Colonic mucosa (tissue), 4 donors: ENCODE data around the gene RTP4. TPM values are rescaled to one million over a fixed set of nuclear protein-coding genes. Genes with fewer than 3 reads are reported as not detected.

ENCODE experiments used
- DNase-seq: peaks from one replicate; pipeline ENCODE4 v3.0.0-alpha.2; 2020
- H3K27ac ChIP-seq: fragments of 200-600 bp; one replicate; pipeline ENCODE4 v1.8.0; 2021
- H3K27me3 ChIP-seq: fragments of 200-600 bp; one replicate; pipeline ENCODE4 v1.8.0; 2021
- H3K36me3 ChIP-seq: fragments of 200-600 bp; one replicate; pipeline ENCODE4 v1.8.0; 2021
- H3K4me1 ChIP-seq: fragments of 200-600 bp; one replicate; pipeline ENCODE4 v1.8.0; 2021; ENCODE audit warnings: mild to moderate bottlenecking
- H3K4me3 ChIP-seq: fragments of 200-600 bp; one replicate; pipeline ENCODE4 v1.8.0; 2021
- H3K9ac ChIP-seq, 2 donors: one replicate each; pipeline ENCODE4 v1.7.0; 2013; ENCODE audit warnings: control low read depth in 2 of 2, low read depth in 2 of 2, low read length in 2 of 2
- H3K9me3 ChIP-seq: fragments of 200-600 bp; one replicate; pipeline ENCODE4 v1.8.0; 2021
- intact Hi-C: fragments of 100-400 bp; cut with DNase I; formaldehyde crosslinking; loops from one replicate; pipeline ENCODE4 v1.14.1; 2022
- total RNA-seq, 2 donors: library from RNA; stranded (reverse); fragmentation: NEBNext Ultra II Directional in 1 of 2; extraction: Animal tissue kit (Norgen Biotek cat#: 25700) in 1 of 2; gene quantifications; one replicate each; pipeline ENCODE4 v1.2.1, GENCODE V29; 2021
- TF ChIP-seq, protein P1 (sequence below): fragments of 200-600 bp; IDR thresholded peaks from one replicate; pipeline ENCODE4 v1.8.0; 2022; ENCODE audit warnings: antibody characterized with exemption, mild to moderate bottlenecking
- donor health status: healthy.
- donor health status: DM: no; HTN: no; CAD: no.
- donor health status: DM: no; HTN: no; CAD: no.

The RTP4 gene
- total RNA-seq, 2 donors from 2014 or later, result 4.3 to 5.3 TPM

DNA sequence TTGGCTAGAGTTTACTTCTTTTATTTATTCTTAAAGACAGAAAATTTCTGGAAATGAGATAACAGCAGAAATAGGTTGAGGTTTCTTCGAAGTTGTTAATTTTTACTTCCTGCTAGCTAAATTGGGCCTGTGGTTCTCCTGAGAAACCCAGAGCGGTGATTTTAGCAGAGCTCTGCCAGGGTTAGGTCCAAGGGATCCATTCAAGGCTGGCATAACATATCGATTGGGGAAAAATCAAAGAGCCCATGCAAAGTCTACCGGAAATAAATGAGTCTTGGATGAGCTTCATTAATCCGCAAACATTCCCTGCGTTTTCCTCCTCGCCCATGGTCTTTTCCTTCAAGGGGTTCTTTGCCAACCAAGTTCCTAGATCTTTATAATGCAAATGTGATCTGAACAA is 45.9 kb upstream of the RTP4 start:
- Histone ChIP-seq H3K4me1 (no peaks in the 10 kb centered on the region), H3K36me3 (no peaks in the 10 kb centered on the region), H3K9ac (no peak overlapping the region), H3K9me3 (no peaks in the 10 kb centered on the region), H3K27me3 (no peaks in the 10 kb centered on the region), H3K4me3 (no peak overlapping the region), H3K27ac (no peak overlapping the region)
- no peak for DNase-seq
- TF ChIP-seq, protein P1, sequence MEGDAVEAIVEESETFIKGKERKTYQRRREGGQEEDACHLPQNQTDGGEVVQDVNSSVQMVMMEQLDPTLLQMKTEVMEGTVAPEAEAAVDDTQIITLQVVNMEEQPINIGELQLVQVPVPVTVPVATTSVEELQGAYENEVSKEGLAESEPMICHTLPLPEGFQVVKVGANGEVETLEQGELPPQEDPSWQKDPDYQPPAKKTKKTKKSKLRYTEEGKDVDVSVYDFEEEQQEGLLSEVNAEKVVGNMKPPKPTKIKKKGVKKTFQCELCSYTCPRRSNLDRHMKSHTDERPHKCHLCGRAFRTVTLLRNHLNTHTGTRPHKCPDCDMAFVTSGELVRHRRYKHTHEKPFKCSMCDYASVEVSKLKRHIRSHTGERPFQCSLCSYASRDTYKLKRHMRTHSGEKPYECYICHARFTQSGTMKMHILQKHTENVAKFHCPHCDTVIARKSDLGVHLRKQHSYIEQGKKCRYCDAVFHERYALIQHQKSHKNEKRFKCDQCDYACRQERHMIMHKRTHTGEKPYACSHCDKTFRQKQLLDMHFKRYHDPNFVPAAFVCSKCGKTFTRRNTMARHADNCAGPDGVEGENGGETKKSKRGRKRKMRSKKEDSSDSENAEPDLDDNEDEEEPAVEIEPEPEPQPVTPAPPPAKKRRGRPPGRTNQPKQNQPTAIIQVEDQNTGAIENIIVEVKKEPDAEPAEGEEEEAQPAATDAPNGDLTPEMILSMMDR, result no peak
- intact Hi-C loops, result loop anchor here (5.0 kb wide), 1 partner anchor 300 kb away; no protein-coding TSS in a partner anchor

DNA sequence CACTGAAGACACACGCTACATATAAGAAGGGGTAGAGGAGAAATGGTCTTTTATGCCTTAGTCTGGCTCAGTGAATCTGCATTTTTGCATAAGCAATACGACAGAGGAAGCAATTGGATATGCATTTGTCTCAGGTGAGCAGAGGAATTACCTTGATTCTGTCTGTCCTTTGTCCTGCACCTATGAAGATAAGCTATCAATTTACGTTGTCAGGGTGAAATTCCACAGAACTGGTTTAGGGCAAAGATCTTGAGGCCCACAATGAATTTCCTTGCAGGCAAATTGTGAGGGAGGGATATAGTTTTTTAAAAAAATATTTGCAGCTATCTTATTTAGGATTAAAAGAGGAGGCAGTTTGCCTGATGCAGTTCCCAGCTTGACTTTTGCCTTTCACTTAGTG is 45.1 kb upstream of the RTP4 start:
- intact Hi-C loops, result loop anchor here (5.0 kb wide), 1 partner anchor 299 kb away; no protein-coding TSS in a partner anchor
- H3K27ac ChIP-seq, result no peak overlapping the region
- no peak overlapping the region for H3K4me3 ChIP-seq
- H3K9me3 ChIP-seq, result no peaks in the 10 kb centered on the region
- H3K36me3 ChIP-seq, result no peaks in the 10 kb centered on the region
- no peaks in the 10 kb centered on the region for H3K27me3 ChIP-seq
- TF ChIP-seq, protein P1, result no peak
- DNase-seq, result no peak
- no peaks in the 10 kb centered on the region for H3K4me1 ChIP-seq
- H3K9ac ChIP-seq, result no peak overlapping the region

DNA sequence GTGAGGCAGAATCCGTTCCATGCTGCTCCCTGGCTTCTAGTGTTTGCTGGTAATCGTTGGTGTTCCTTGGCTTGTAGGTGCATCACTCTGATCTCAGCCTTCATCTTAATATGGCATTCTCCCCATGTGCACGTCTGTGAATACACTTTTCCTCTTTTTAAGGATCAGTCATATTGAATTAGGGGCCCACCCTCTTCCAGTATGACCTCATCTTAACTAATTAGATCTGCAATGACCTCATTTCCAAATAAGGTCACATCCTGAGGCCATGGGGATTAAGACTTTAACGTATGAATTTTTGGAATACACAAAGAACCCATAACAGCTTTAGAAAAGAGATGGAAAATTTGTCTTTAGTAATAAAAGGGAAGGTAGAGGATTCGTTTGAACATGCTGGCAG is 42.6 kb upstream of the RTP4 start:
- Histone ChIP-seq H3K27me3 (no peaks in the 10 kb centered on the region), H3K9me3 (no peaks in the 10 kb centered on the region), H3K4me1 (no peaks in the 10 kb centered on the region), H3K4me3 (no peak overlapping the region), H3K36me3 (no peaks in the 10 kb centered on the region), H3K27ac (no peak overlapping the region), H3K9ac (no peak overlapping the region)
- no peak for DNase-seq
- TF ChIP-seq, protein P1, result no peak
- intact Hi-C loops, result no loop called here

DNA sequence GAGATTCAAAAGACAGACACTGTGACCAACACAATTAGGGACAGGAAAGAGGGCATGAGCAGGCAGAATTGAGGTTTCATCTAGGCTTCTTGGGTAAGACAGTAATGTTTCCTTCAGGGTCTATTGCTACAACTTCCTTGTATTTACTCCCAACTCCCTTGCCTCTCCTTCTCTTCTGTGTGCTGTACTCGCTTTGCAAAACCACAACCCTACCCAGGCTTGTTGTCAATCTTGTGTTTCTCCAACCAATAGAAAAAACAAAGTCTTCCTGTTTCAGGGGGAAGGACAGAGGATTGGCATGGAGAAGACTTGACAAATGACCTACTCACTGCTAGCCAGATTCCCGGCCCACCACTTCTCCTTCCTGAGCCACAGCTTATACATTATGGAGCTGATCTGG is 40.3 kb upstream of the RTP4 start:
- no peak overlapping the region for H3K27ac ChIP-seq
- no peaks in the 10 kb centered on the region for H3K9me3 ChIP-seq
- no peaks in the 10 kb centered on the region for H3K27me3 ChIP-seq
- H3K4me1 ChIP-seq, result no peaks in the 10 kb centered on the region
- intact Hi-C loops, result no loop called here
- no peak for DNase-seq
- no peak overlapping the region for H3K9ac ChIP-seq
- H3K4me3 ChIP-seq, result no peak overlapping the region
- TF ChIP-seq, protein P1, result no peak
- no peaks in the 10 kb centered on the region for H3K36me3 ChIP-seq

DNA sequence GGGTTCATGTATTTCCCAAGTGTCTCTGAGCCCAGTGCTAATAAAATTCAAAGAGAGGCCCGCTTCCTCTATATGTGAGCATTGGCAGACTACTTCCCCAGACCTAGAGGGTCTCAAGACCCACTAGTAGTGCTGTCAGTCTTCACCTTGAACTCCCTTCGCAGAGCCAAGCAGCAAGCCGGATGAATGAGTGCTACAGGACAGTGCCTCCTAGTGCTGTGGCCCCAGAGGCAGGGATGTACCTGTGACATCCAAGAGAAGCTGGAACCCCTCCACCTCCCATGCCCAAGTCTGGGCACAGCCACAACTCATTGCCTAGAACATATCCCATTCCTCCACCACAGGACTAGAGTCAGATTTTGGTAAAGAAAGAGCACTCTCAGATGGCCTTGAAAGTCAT is 39.5 kb upstream of the RTP4 start:
- Histone ChIP-seq H3K27me3 (no peaks in the 10 kb centered on the region), H3K9me3 (no peaks in the 10 kb centered on the region), H3K27ac (no peak overlapping the region), H3K9ac (no peak overlapping the region), H3K4me1 (no peaks in the 10 kb centered on the region), H3K36me3 (no peaks in the 10 kb centered on the region), H3K4me3 (no peak overlapping the region)
- TF ChIP-seq, protein P1, result no peak
- intact Hi-C loops, result no loop called here
- DNase-seq, result no peak

DNA sequence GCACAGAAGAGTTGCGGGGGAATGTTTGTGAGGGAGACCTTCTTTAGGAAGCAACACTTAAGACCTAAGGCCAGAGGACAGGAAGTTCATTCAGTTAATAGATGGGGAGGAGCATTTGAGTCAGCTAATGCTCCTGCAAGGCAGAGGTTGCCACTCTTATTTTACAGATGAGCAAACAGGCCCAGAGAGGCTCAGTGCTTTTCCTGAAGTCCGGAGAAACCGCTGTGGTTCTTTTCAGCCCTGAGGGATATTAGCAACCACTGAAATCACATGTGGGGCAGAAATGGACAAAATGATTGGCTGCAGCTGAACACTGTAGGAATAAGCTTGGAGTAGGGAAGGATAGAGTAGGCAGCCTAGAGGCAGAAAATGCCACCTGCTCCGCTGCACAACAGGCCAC is 33.3 kb upstream of the RTP4 start:
- H3K27ac ChIP-seq, result no peak overlapping the region
- H3K4me3 ChIP-seq, result no peak overlapping the region
- no peaks in the 10 kb centered on the region for H3K27me3 ChIP-seq
- no peak overlapping the region for H3K9ac ChIP-seq
- TF ChIP-seq, protein P1, result no peak
- intact Hi-C loops, result no loop called here
- H3K9me3 ChIP-seq, result no peaks in the 10 kb centered on the region
- no peak for DNase-seq
- no peaks in the 10 kb centered on the region for H3K4me1 ChIP-seq
- no peaks in the 10 kb centered on the region for H3K36me3 ChIP-seq
